CD4-positive, alpha-beta memory T cell (primary cell): ENCODE measurements around the gene THSD4. TPM values are rescaled to one million over a fixed set of nuclear protein-coding genes. Genes with fewer than 3 reads are reported as not detected.
"Not testable (repeated sequence)": the region's sequence is repeated elsewhere in the genome, so short reads cannot be mapped to it uniquely, and the experiment has no call there.

Experiments used
- CTCF ChIA-PET: fragments of 350-600 bp; sonication (Branson Sonifier 250); formaldehyde crosslinking; loops from one replicate; lab custom pipeline; 2021; ENCODE audit warnings: inconsistent platforms; ENCODE audit not compliant: partially characterized antibody; lab: Charles Lee
- POLR2A ChIA-PET: fragments of 350-600 bp; sonication (Branson Sonifier 250); formaldehyde crosslinking; loops from one replicate; lab custom pipeline; 2021; ENCODE audit not compliant: partially characterized antibody; lab: Charles Lee
- DNase-seq, 5 donors: peaks; one replicate each; pipeline versions ENCODE4 v3.0.0 to v3.0.0-alpha.2; 2020 to 2022; ENCODE audit warnings: mixed read lengths in 1 of 5
- H3K27ac ChIP-seq: one replicate; pipeline ENCODE4 v1.7.0; 2013; ENCODE audit warnings: low read depth, low read length
- H3K27me3 ChIP-seq: 2 replicates; pipeline ENCODE4 v1.7.0; 2013; ENCODE audit warnings: mild to moderate bottlenecking, low read length, moderate library complexity; ENCODE audit not compliant: insufficient read depth
- H3K36me3 ChIP-seq: 2 replicates; pipeline ENCODE4 v1.7.0; 2013; ENCODE audit warnings: mild to moderate bottlenecking, low read length, moderate library complexity; ENCODE audit not compliant: insufficient read depth
- H3K4me1 ChIP-seq: 2 replicates; pipeline ENCODE4 v1.7.0; 2013; ENCODE audit warnings: mild to moderate bottlenecking, low read length, moderate library complexity; ENCODE audit not compliant: insufficient read depth
- H3K4me3 ChIP-seq, 2 donors: one replicate each; pipeline ENCODE4 v1.7.0; 2013; ENCODE audit warnings: low read length in 2 of 2, mild to moderate bottlenecking in 1 of 2
- H3K9me3 ChIP-seq, 2 donors: one replicate each; pipeline ENCODE4 v1.7.0; 2013; ENCODE audit warnings: low read length in 2 of 2, control low read depth in 1 of 2; ENCODE audit not compliant: control insufficient read depth in 1 of 2
- H3K27ac Mint-ChIP-seq, 7 donors: one replicate each; pipeline ENCODE4 v1.8.0; 2020 to 2021; ENCODE audit warnings: mixed read lengths in 7 of 7, mild to moderate bottlenecking in 6 of 7, inconsistent platforms in 3 of 7, moderate library complexity in 3 of 7
- H3K27me3 Mint-ChIP-seq, 2 donors: one replicate each; pipeline ENCODE4 v1.8.0; 2020 to 2021; ENCODE audit warnings: mixed read lengths in 2 of 2
- H3K36me3 Mint-ChIP-seq, 2 donors: one replicate each; pipeline ENCODE4 v1.8.0; 2020 to 2021; ENCODE audit warnings: mixed read lengths in 2 of 2, inconsistent platforms in 1 of 2, mild to moderate bottlenecking in 1 of 2
- H3K4me1 Mint-ChIP-seq, 4 donors: one replicate each; pipeline ENCODE4 v1.8.0; 2020 to 2021; ENCODE audit warnings: mixed read lengths in 4 of 4, mild to moderate bottlenecking in 1 of 4
- H3K4me3 Mint-ChIP-seq, 8 donors: one replicate each; pipeline ENCODE4 v1.8.0; 2020 to 2021; ENCODE audit warnings: mixed read lengths in 8 of 8, mild to moderate bottlenecking in 7 of 8, moderate library complexity in 6 of 8, inconsistent platforms in 3 of 8
- H3K9me3 Mint-ChIP-seq, 8 donors: one replicate each; pipeline ENCODE4 v1.8.0; 2020 to 2021; ENCODE audit warnings: mixed read lengths in 8 of 8, mild to moderate bottlenecking in 5 of 8, inconsistent platforms in 3 of 8, moderate library complexity in 1 of 8
- intact Hi-C: fragments of 100-400 bp; cut with micrococcal nuclease; formaldehyde crosslinking; loops from one replicate; pipeline ENCODE4 v1.15.1; 2023
- polyA plus RNA-seq, 2 donors: library from polyadenylated mRNA; unstranded; fragments of 300-500 nt; fragmentation: Illumina TruSeq; gene quantifications; one replicate each; pipeline ENCODE4 v1.2.3, GENCODE V29; 2021
- total RNA-seq, 2 experiments: library from RNA; stranded (reverse); gene quantifications; one replicate each; pipeline ENCODE4 v1.2.3, GENCODE V29; 2021

The THSD4 gene
- total and polyA plus RNA-seq, 4 experiments from 2014 or later: not detected

GRCh38 chr15:71202712-71203111 lies 87.4 kb downstream of the THSD4 start:
- H3K4me3 ChIP-seq: no peak overlapping the region
- H3K36me3 ChIP-seq: no peaks in the 10 kb centered on the region
- no peaks in the 10 kb centered on the region for H3K9me3 Mint-ChIP-seq
- POLR2A ChIA-PET: no interaction called here
- H3K4me1 Mint-ChIP-seq: peaks cover 0 to 2% (median under 1%) of the 10 kb centered on the region in 4 donors
- H3K4me1 ChIP-seq: no peaks in the 10 kb centered on the region
- DNase-seq: no peak
- H3K4me3 Mint-ChIP-seq: no peak overlapping the region
- H3K27me3 ChIP-seq: no peaks in the 10 kb centered on the region
- H3K27me3 Mint-ChIP-seq: no peaks in the 10 kb centered on the region
- H3K27ac Mint-ChIP-seq: no peak overlapping the region
- no peak overlapping the region for H3K27ac ChIP-seq
- no peaks in the 10 kb centered on the region for H3K36me3 Mint-ChIP-seq
- intact Hi-C loops: no loop called here
- no peaks in the 10 kb centered on the region for H3K9me3 ChIP-seq
- CTCF ChIA-PET: no interaction called here

- Histone ChIP-seq H3K36me3 (no peaks in the 10 kb centered on the region), H3K27ac (no peak overlapping the region), H3K27me3 (no peaks in the 10 kb centered on the region), H3K9me3 (no peaks in the 10 kb centered on the region), H3K4me1 (no peaks in the 10 kb centered on the region), H3K4me3 (no peak overlapping the region)
- DNase-seq: no peak
- H3K4me1 Mint-ChIP-seq: peaks cover 0 to 2% (median under 1%) of the 10 kb centered on the region in 4 donors
- CTCF ChIA-PET: no interaction called here
- H3K4me3 Mint-ChIP-seq: no peak overlapping the region
- H3K36me3 Mint-ChIP-seq: no peaks in the 10 kb centered on the region
- no peak overlapping the region for H3K27ac Mint-ChIP-seq
- POLR2A ChIA-PET: no interaction called here
- no peaks in the 10 kb centered on the region for H3K27me3 Mint-ChIP-seq
- no peaks in the 10 kb centered on the region for H3K9me3 Mint-ChIP-seq
- intact Hi-C loops: no loop called here
Observed at GRCh38 chr15:71203586-71204474, 88.6 kb downstream of the THSD4 start.

GRCh38 chr15:71207141-71207540 lies 91.9 kb downstream of the THSD4 start:
- no peaks in the 10 kb centered on the region for H3K4me1 ChIP-seq
- H3K4me3 ChIP-seq: no peak overlapping the region
- Mint-ChIP-seq H3K4me1 (peaks cover 0 to 2% (median under 1%) of the 10 kb centered on the region in 4 donors), H3K27ac (no peak overlapping the region), H3K27me3 (peaks cover 3 to 6% of the 10 kb centered on the region in 2 donors), H3K36me3 (no peaks in the 10 kb centered on the region), H3K9me3 (no peaks in the 10 kb centered on the region), H3K4me3 (no peak overlapping the region)
- POLR2A ChIA-PET: no interaction called here
- CTCF ChIA-PET: no interaction called here
- no peak overlapping the region for H3K27ac ChIP-seq
- intact Hi-C loops: no loop called here
- DNase-seq: no peak
- H3K36me3 ChIP-seq: no peaks in the 10 kb centered on the region
- no peaks in the 10 kb centered on the region for H3K27me3 ChIP-seq
- H3K9me3 ChIP-seq: no peaks in the 10 kb centered on the region

GRCh38 chr15:71212146-71212545 lies 96.9 kb downstream of the THSD4 start:
- H3K27ac Mint-ChIP-seq: no peak overlapping the region
- CTCF ChIA-PET: no interaction called here

GRCh38 chr15:71213943-71214342 lies 98.7 kb downstream of the THSD4 start:
- H3K9me3 ChIP-seq, H3K4me1 ChIP-seq, H3K9me3 Mint-ChIP-seq, intact Hi-C loops, H3K36me3 Mint-ChIP-seq, H3K27ac Mint-ChIP-seq, H3K27ac ChIP-seq, H3K4me1 Mint-ChIP-seq, H3K4me3 Mint-ChIP-seq, H3K36me3 ChIP-seq, DNase-seq, H3K4me3 ChIP-seq, POLR2A ChIA-PET, CTCF ChIA-PET, H3K27me3 ChIP-seq: not testable (repeated sequence)
- peaks cover 13 to 32% of the 10 kb centered on the region in 2 donors for H3K27me3 Mint-ChIP-seq

More at GRCh38 chr15:71212146-71212545, 96.9 kb downstream of the THSD4 start:
- H3K36me3 ChIP-seq: no peaks in the 10 kb centered on the region
- intact Hi-C loops: no loop called here
- POLR2A ChIA-PET: no interaction called here
- no peaks in the 10 kb centered on the region for H3K36me3 Mint-ChIP-seq
- H3K27ac ChIP-seq: no peak overlapping the region
- no peak for DNase-seq
- no peaks in the 10 kb centered on the region for H3K27me3 ChIP-seq
- H3K4me1 ChIP-seq: no peaks in the 10 kb centered on the region
- H3K4me3 Mint-ChIP-seq: no peak overlapping the region
- H3K27me3 Mint-ChIP-seq: peaks cover 11 to 29% of the 10 kb centered on the region in 2 donors
- no peaks in the 10 kb centered on the region for H3K9me3 ChIP-seq
- no peak overlapping the region for H3K4me3 ChIP-seq
- H3K4me1 Mint-ChIP-seq: no peaks in the 10 kb centered on the region
- H3K9me3 Mint-ChIP-seq: peaks cover 0 to 3% (median 0%) of the 10 kb centered on the region in 8 donors

GRCh38 chr15:71215126-71215894 lies 100.0 kb downstream of the THSD4 start:
- no peak overlapping the region for H3K4me3 Mint-ChIP-seq
- H3K27ac Mint-ChIP-seq: no peak overlapping the region
- no peak overlapping the region for H3K27ac ChIP-seq
- H3K9me3 ChIP-seq: no peaks in the 10 kb centered on the region
- H3K27me3 Mint-ChIP-seq: peaks cover 6 to 32% of the 10 kb centered on the region in 2 donors
- H3K9me3 Mint-ChIP-seq: peaks cover 0 to 3% (median 0%) of the 10 kb centered on the region in 8 donors
- CTCF ChIA-PET: no interaction called here
- intact Hi-C loops: no loop called here
- H3K4me1 ChIP-seq: no peaks in the 10 kb centered on the region
- H3K27me3 ChIP-seq: no peaks in the 10 kb centered on the region
- no peaks in the 10 kb centered on the region for H3K36me3 Mint-ChIP-seq
- DNase-seq: no peak
- H3K36me3 ChIP-seq: no peaks in the 10 kb centered on the region
- no peak overlapping the region for H3K4me3 ChIP-seq
- POLR2A ChIA-PET: no interaction called here
- H3K4me1 Mint-ChIP-seq: no peaks in the 10 kb centered on the region

GRCh38 chr15:71218272-71218805 lies 103.1 kb downstream of the THSD4 start:
- no peak for DNase-seq
- H3K4me1 Mint-ChIP-seq: no peaks in the 10 kb centered on the region
- no peaks in the 10 kb centered on the region for H3K36me3 ChIP-seq
- H3K27ac Mint-ChIP-seq: no peak overlapping the region
- peaks cover 0 to 4% (median 0%) of the 10 kb centered on the region in 8 donors for H3K9me3 Mint-ChIP-seq
- H3K27me3 ChIP-seq: no peaks in the 10 kb centered on the region
- intact Hi-C loops: no loop called here
- H3K4me3 Mint-ChIP-seq: no peak overlapping the region
- no peaks in the 10 kb centered on the region for H3K36me3 Mint-ChIP-seq
- no peak overlapping the region for H3K27ac ChIP-seq
- no peaks in the 10 kb centered on the region for H3K9me3 ChIP-seq
- CTCF ChIA-PET: no interaction called here
- H3K4me1 ChIP-seq: no peaks in the 10 kb centered on the region
- POLR2A ChIA-PET: no interaction called here
- peaks cover 8 to 22% of the 10 kb centered on the region in 2 donors for H3K27me3 Mint-ChIP-seq
- no peak overlapping the region for H3K4me3 ChIP-seq
